Stimulated activated CD8-positive, alpha-beta memory T cell treated with anti-CD3 and anti-CD28 coated beads, Interleukin-15, amount 100 ng/mL, for 24 hours (primary cell): ENCODE results near the gene RBM20.

Experiments used
- DNase-seq: peaks from one replicate; pipeline ENCODE4 v3.0.0-alpha.2; 2020; ENCODE audit warnings: low read depth

RBM20 gene

GRCh38 chr10:110739811-110740271, 95.7 kb downstream of the RBM20 start:
- DNase-seq: no peak

DNA sequence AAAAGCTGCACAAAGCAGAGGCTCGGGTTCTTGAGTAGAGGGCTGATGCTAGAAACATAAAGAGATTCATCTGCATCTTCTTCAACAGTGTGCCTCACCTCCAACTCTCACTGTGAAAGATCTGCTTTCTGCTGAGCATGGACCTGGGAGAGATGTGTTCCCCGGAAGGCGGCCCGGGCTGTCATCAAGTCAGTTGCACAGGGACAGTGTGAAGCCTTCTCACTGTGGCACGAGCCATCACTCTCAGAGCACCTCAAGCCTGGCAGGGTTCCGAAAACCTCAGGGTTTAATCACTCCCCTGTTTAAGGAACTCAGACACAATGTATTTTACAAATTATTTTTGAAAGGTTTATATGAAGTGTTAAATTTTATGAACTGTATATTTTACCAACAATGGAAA, 98.7 kb downstream of the RBM20 start:
- DNase-seq: no peak

DNA sequence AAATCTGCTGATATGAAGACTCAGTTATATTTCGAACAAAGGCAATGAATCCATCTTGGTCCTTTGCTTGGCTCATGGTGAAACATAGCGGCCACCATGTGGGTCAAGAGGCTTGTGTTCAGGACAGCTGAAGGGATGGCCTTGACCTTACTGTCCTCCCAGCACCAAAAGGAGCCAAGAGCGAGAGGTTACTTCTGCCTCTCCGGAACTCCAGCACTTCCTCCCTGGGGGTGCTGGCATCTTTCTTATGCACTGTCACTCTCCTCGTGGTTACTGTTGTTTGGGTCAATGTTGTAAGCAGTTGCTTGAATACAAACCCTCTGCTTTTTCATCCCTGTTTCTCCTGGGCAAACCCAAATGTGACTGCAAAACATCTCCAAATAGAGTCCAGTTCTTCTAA, 100.6 kb downstream of the RBM20 start:
- no peak for DNase-seq

DNA sequence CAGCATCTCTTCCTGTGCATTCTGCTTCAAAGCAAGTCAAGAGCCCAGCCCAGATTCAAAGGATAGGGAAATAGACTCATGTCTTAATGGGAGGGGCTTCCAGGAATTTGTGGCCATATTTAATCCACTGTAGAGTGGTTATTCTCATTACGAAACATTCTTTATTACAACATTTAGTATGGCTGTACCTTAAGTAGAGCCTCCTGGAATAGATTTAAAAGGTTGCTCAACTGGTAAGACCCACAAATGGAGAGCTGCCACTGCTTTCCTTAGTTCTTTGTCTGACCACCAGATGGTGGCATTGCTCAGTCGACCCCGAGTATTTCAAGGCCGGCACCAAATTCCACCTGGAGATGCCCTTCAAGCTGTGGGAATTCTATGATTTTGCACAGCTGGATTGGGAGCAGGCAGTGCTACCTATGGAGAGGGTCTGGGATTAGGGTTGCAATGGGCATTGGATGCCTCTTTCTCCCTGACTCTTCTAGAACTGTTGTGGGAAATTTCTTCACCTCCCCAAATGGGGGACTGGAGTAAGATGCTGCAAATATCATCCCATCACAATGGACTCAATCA, 102.2 kb downstream of the RBM20 start:
- no peak for DNase-seq

DNA sequence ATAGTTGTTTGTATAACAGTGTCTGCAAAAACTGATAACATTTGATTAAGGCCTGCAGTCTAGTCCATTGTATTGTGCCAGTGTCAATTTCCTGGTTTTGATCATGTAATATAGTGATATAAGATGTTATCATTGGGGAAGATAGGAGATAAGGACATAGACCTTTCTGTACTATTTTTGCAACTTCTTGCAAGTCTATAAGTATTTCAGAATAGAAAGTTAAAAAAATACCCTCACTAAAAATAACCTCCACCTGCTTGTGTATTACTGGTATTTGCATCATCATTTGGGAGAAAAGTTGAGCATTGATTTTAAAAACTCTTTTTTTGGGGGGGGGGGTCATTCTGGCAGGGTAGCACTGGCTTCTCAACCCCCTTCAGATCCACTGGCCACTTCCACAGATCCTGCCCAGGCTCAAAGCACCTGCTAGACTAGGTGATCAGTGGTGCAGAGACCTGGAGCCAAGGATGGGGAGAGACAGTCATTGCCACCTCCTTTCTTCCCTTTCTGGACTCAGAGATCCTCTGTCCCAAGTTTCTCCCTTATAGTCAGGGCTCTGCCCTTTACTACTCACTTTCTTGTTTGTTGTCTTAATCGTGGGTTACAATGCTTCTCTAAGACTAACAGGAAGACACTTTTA, 103.0 kb downstream of the RBM20 start:
- DNase-seq: no peak

DNA sequence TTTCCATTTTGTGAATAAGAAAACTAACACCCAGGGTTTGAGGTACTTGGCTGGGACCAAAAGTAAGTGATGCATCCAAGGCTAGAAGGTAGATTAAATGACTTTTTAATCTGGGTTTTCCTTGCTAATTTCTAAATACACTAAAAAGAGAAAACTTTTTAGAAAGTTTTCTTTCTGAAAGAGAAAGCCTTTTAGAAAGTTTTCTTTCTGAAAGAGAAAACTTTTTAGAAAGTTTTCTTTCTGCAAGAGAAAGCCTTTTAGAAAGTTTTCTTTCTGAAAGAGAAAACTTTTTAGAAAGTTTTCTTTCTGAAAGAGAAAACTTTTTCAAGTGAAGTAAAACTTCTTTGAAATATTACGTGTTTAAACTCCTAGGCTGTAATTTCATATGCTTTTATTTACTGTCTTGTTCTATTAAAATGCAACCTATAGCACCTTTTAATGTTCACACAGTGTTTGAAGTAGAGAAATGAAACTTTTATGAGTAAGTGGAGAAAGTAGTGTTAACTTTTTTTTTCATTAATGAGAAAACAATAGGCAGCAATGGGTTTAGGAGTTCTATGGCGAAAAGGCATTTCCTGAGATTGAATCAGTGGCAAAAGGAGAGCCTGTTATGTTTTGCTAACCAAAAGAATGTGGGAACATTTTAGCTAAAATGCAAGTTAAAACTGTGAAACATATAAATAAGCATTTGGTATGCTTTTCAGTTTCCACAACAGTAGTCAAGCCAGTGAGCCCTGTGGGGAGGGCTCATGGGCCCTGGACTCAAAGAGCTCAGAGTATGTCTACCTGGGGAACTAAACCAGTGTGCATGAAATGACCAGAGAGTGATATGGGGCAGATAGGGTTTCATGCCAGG, 103.7 kb downstream of the RBM20 start:
- DNase-seq: no peak

- no peak for DNase-seq
Observed at GRCh38 chr10:110748970-110749369, 104.8 kb downstream of the RBM20 start.

GRCh38 chr10:110750931-110751330, 106.8 kb downstream of the RBM20 start:
- no peak for DNase-seq

- no peak for DNase-seq
Observed at GRCh38 chr10:110751850-110752249, 107.7 kb downstream of the RBM20 start.

GRCh38 chr10:110753462-110753861, 109.3 kb downstream of the RBM20 start:
- no peak for DNase-seq

- no peak for DNase-seq
Observed at GRCh38 chr10:110754375-110755105, 110.4 kb downstream of the RBM20 start.

GRCh38 chr10:110755781-110756180, 111.6 kb downstream of the RBM20 start:
- DNase-seq: no peak

DNA sequence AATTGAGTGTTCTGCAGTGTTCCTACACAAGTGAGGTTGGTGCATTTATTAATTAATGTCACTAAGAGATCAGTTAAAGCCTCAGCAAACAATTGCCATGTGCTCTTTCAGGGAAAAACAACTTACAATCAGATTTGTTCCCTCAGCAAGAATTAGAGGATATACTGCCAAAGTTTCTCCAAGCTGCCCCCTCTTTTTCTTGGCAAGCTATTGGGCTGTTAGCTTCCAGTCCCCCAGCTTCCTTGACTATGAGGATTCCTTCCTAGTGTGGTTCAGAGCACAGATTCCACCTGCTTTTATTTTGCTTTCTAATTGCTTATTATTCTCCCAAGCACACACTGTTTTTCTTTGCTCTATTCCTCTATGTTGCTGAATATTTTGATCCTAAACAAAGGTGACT, 112.7 kb downstream of the RBM20 start:
- DNase-seq: no peak

DNA sequence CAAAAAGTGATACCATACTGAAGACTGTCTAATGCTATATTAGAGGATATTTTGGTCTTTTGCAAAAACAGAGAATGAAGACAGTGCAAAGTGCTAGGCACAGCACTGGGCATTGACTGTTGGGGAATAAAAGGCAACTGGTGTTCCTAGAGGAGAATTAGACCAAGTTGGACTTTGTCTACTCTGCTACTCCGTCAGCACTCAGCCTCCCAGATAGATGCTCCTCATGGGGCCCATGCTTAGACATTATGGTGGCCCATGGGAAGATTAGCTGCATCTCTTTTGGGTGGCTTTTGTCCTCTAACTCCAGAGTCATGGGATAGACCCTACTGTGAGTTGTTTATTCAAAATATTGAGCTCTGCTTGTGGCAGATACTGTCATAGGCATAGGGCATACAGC, 113.5 kb downstream of the RBM20 start:
- DNase-seq: no peak

GRCh38 chr10:110758128-110758765, 114.1 kb downstream of the RBM20 start:
- DNase-seq: no peak

- no peak for DNase-seq
Observed at GRCh38 chr10:110758898-110759297, 114.8 kb downstream of the RBM20 start.

- DNase-seq: no peak
Observed at GRCh38 chr10:110759523-110759922, 115.4 kb downstream of the RBM20 start.

DNA sequence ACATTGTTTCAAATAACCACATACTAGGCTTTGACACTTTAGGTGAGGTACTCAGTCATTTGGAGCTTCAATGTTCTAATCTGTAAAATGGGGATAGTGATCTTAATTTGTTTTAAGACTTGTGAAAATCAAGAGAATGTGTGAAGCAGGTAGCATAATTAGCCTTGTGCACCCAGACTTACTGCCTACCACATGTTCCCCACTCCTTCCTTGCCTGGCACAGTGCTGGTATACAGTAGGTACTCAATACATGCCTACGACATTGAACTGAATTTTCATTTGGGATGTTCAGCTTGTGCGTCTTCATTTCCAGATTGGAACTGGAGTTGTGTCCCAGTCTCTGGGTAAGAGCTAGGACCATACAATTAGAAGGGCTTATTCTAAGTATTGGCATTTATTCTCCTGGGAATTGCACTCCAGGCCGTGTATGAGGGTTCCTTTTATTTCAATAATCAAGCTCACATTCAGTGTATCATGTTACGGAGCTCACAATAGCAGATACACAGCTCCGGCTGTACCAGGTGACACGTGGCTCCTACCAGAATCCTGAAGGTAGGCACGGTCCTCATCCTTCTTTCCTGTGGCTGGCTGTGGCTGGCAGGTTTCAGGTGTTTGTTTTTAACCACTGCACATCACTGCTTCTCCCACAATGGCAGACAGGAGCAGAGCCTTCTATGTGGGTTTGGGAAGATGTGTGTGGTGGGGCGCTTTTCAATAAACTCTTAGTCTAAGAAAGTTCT, 118.1 kb downstream of the RBM20 start:
- DNase-seq: no peak

GRCh38 chr10:110762849-110763211, 118.7 kb downstream of the RBM20 start:
- DNase-seq: no peak

- no peak for DNase-seq
Observed at GRCh38 chr10:110764378-110764777, 120.2 kb downstream of the RBM20 start.

DNA sequence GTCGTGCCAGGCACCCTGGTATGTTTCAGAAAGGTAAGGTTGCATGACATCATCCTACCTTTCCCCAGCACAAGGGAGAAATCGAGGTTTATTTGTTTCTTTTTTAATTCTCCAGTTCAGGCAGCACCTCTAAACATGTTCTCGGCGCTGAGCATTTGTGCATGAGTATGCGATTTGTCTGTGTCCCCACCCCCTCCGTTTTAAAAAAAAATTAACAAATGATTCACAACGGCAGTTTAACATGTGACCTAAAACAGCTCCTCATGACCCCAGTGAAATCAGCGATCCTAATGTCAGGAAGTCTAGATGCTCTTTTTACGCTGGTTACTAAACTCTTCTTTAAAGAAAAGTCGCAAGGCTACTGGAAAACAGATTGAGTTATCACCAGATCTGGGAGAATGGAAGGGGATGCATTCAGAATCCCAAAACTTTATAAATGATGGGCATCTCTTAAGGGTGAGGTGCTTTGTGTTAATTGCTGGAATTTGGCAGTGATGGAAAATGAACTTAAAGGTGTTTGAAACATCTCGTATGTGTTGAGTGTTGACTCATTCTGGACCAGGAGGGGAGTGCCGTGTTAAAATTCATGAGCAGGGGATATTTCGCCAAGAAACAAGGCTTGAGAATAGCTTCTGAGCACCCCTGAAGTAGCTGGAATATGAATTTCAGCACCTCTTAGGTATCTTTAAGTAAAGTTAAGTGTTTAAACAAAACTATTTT, 120.8 kb downstream of the RBM20 start:
- no peak for DNase-seq
